ENCODE data around the gene SUDS3.

SUDS3 gene

GRCh38 chr12:118417942-118418341 is 41.6 kb downstream of the SUDS3 start:
- peaks cover 3% of the 10 kb centered on the region for H3K4me1 Mint-ChIP-seq
- no peaks in the 10 kb centered on the region for H3K9me3 Mint-ChIP-seq
- no peak for DNase-seq (ENCODE audit: low spot score in 2 of 2)
- ATAC-seq (replicated peaks; ENCODE audit: extremely low read depth, poor library complexity, severe bottlenecking): no peak
- no peaks in the 10 kb centered on the region for H3K27me3 Mint-ChIP-seq
- peaks cover 36% of the 10 kb centered on the region for H3K36me3 Mint-ChIP-seq (ENCODE audit: insufficient read depth)
- no peak overlapping the region for H3K4me3 Mint-ChIP-seq
- no peak overlapping the region for H3K27ac Mint-ChIP-seq (ENCODE audit: low read depth)

DNA sequence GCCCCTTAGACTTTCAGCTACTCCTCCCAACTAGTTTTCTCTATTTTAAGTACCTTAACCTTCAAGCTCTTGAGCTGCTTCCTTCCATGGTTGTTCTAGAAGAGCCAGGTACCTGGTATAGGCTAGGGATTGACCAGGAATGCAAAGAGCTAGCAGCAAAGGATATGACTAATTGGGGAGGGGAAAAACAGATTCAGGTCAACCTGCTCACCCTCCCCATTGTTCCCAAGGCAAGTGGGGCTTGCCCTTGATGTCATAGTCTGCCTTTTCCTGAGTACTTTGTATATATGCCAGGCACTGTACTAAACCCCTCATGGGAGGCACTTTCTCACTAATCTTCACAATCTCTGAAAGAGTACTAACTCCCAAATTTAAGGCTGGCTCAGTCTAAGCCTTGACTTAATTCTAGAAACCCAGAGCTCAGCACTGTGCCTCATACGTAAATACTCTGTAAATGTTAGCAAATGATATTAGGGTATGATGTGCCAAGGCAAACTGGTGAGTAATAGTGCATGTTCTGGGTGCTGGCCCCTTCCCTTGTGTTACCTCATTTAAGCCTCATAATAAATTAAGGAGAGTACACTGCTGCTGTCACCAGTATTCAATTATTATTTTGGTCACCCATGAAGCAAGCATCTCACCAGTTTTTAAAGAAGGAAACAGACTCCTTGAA is 42.2 kb downstream of the SUDS3 start:
- ATAC-seq (replicated peaks; ENCODE audit: extremely low read depth, poor library complexity, severe bottlenecking) (no peak), DNase-seq (ENCODE audit: low spot score in 2 of 2) (no peak)
- H3K4me3 Mint-ChIP-seq: no peak overlapping the region
- peaks cover 5% of the 10 kb centered on the region for H3K4me1 Mint-ChIP-seq
- H3K27ac Mint-ChIP-seq (ENCODE audit: low read depth): no peak overlapping the region
- peaks cover 30% of the 10 kb centered on the region for H3K36me3 Mint-ChIP-seq (ENCODE audit: insufficient read depth)
- no peaks in the 10 kb centered on the region for H3K9me3 Mint-ChIP-seq
- H3K27me3 Mint-ChIP-seq: no peaks in the 10 kb centered on the region

GRCh38 chr12:118420673-118421072 is 44.3 kb downstream of the SUDS3 start:
- ATAC-seq (replicated peaks; ENCODE audit: extremely low read depth, poor library complexity, severe bottlenecking): no peak
- Mint-ChIP-seq H3K4me3 (no peak overlapping the region), H3K9me3 (no peaks in the 10 kb centered on the region), H3K27ac (ENCODE audit: low read depth) (no peak overlapping the region), H3K27me3 (no peaks in the 10 kb centered on the region), H3K36me3 (ENCODE audit: insufficient read depth) (peaks cover 11% of the 10 kb centered on the region), H3K4me1 (peaks cover 12% of the 10 kb centered on the region)
- no peak for DNase-seq (ENCODE audit: low spot score in 2 of 2)

- ATAC-seq (replicated peaks; ENCODE audit: extremely low read depth, poor library complexity, severe bottlenecking): no peak
- H3K27ac Mint-ChIP-seq (ENCODE audit: low read depth): no peak overlapping the region
- no peaks in the 10 kb centered on the region for H3K27me3 Mint-ChIP-seq
- peaks cover 8% of the 10 kb centered on the region for H3K36me3 Mint-ChIP-seq (ENCODE audit: insufficient read depth)
- H3K4me3 Mint-ChIP-seq: no peak overlapping the region
- H3K4me1 Mint-ChIP-seq: peaks cover 12% of the 10 kb centered on the region
- H3K9me3 Mint-ChIP-seq: no peaks in the 10 kb centered on the region
- DNase-seq (ENCODE audit: low spot score in 2 of 2): no peak
These were observed 48.5 kb downstream of the SUDS3 start for GRCh38 chr12:118424884-118425283.

DNA sequence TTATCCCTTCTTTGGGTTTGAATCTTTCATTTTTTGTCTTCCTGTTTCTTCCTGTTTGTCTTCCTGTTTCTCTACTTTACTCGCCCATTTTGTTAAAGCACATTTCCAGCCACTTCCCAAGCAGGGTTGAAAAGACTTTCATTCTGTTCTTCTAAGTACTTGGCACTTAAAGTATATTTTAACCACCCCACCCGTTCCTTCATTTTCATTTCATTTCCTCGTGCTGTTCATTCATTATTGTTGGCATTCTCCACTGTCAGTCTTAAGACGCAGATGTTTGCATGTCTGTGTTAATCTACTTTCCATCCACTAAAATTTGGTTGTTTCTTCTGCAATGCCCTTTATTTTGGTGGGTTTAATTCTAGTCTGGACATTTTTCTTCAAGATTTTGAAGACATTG is 49.0 kb downstream of the SUDS3 start:
- H3K9me3 Mint-ChIP-seq: no peaks in the 10 kb centered on the region
- DNase-seq (ENCODE audit: low spot score in 2 of 2) (no peak), ATAC-seq (replicated peaks; ENCODE audit: extremely low read depth, poor library complexity, severe bottlenecking) (no peak)
- no peak overlapping the region for H3K4me3 Mint-ChIP-seq
- no peak overlapping the region for H3K27ac Mint-ChIP-seq (ENCODE audit: low read depth)
- peaks cover 8% of the 10 kb centered on the region for H3K36me3 Mint-ChIP-seq (ENCODE audit: insufficient read depth)
- H3K27me3 Mint-ChIP-seq: no peaks in the 10 kb centered on the region
- H3K4me1 Mint-ChIP-seq: peaks cover 12% of the 10 kb centered on the region

DNA sequence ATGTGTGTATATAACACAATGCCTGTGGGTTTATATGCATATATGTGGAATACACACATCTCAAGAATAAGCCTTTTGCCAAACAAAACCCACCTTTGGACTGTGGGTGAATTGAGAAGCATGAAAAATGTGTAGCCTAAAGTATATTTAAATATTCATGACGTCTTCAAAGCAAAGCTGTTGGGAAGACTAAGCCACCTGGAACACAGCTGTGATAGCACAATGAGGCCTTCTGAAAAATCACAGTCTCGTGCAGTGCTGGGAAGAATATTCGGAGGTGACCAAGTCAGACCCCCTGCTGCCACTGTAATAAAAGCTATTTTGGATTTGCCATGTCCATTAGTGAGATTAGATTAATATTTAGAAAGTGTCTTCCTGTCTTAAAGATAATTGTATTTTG is 51.5 kb downstream of the SUDS3 start:
- Mint-ChIP-seq H3K4me3 (no peak overlapping the region), H3K36me3 (ENCODE audit: insufficient read depth) (peaks cover 8% of the 10 kb centered on the region), H3K4me1 (peaks cover 11% of the 10 kb centered on the region), H3K27me3 (no peaks in the 10 kb centered on the region), H3K9me3 (no peaks in the 10 kb centered on the region), H3K27ac (ENCODE audit: low read depth) (no peak overlapping the region)
- no peak for ATAC-seq (replicated peaks; ENCODE audit: extremely low read depth, poor library complexity, severe bottlenecking)
- no peak for DNase-seq (ENCODE audit: low spot score in 2 of 2)

GRCh38 chr12:118428643-118429042 is 52.3 kb downstream of the SUDS3 start:
- Mint-ChIP-seq H3K4me1 (peaks cover 7% of the 10 kb centered on the region), H3K27me3 (no peaks in the 10 kb centered on the region), H3K36me3 (ENCODE audit: insufficient read depth) (peaks cover 8% of the 10 kb centered on the region), H3K9me3 (no peaks in the 10 kb centered on the region), H3K27ac (ENCODE audit: low read depth) (no peak overlapping the region), H3K4me3 (no peak overlapping the region)
- ATAC-seq (replicated peaks; ENCODE audit: extremely low read depth, poor library complexity, severe bottlenecking): no peak
- DNase-seq (ENCODE audit: low spot score in 2 of 2): no peak

DNA sequence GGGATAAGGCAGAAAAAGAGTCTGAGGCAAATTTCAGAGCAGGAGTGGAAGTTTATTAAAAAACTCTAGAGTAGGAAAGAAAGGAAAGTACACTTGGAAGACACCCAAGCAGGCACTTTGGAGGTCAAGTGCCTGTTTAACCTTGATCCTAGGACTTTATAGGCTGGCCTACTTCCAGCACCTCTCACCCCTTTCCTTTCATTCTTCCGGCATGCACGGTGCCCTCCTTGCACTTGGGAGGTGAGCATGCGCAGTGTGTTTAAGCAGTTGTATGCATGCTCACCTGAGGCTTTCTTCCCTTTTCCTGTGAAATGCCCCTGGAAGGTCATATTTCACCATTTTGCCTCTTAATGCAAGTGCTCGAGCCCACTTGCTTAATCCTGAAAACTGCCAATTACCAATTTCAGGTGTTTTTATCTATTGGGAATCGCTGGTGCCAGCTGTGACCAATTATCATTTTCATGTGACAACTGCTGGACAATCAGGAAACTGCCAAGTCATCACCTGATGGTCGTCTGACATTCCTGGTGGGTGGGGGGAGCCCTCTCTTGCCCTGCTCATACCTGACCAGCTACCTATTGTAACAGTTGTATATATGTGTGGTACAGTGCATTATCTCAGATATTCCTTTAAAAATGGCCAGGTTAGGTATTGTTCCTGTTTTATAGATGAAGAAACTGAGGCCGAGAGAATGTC is 53.5 kb downstream of the SUDS3 start:
- DNase-seq (ENCODE audit: low spot score in 2 of 2): no peak
- Mint-ChIP-seq H3K27ac (ENCODE audit: low read depth) (no peak overlapping the region), H3K9me3 (no peaks in the 10 kb centered on the region), H3K4me3 (no peak overlapping the region), H3K36me3 (ENCODE audit: insufficient read depth) (peaks cover 8% of the 10 kb centered on the region), H3K4me1 (peaks cover 7% of the 10 kb centered on the region), H3K27me3 (no peaks in the 10 kb centered on the region)
- no peak for ATAC-seq (replicated peaks; ENCODE audit: extremely low read depth, poor library complexity, severe bottlenecking)

GRCh38 chr12:118430516-118430915 is 54.2 kb downstream of the SUDS3 start:
- ATAC-seq (replicated peaks; ENCODE audit: extremely low read depth, poor library complexity, severe bottlenecking): no peak
- Mint-ChIP-seq H3K27ac (ENCODE audit: low read depth) (no peak overlapping the region), H3K36me3 (ENCODE audit: insufficient read depth) (peaks cover 8% of the 10 kb centered on the region), H3K4me1 (peaks cover 1% of the 10 kb centered on the region), H3K4me3 (no peak overlapping the region), H3K9me3 (no peaks in the 10 kb centered on the region), H3K27me3 (no peaks in the 10 kb centered on the region)
- DNase-seq (ENCODE audit: low spot score in 2 of 2): no peak

- Mint-ChIP-seq H3K27ac (ENCODE audit: low read depth) (no peak overlapping the region), H3K27me3 (peaks cover 20% of the 10 kb centered on the region), H3K36me3 (ENCODE audit: insufficient read depth) (peaks cover 6% of the 10 kb centered on the region), H3K4me1 (no peaks in the 10 kb centered on the region), H3K9me3 (no peaks in the 10 kb centered on the region), H3K4me3 (no peak overlapping the region)
- ATAC-seq (replicated peaks; ENCODE audit: extremely low read depth, poor library complexity, severe bottlenecking) (no peak), DNase-seq (ENCODE audit: low spot score in 2 of 2) (no peak)
These were observed 56.6 kb downstream of the SUDS3 start for GRCh38 chr12:118432812-118433545.

DNA sequence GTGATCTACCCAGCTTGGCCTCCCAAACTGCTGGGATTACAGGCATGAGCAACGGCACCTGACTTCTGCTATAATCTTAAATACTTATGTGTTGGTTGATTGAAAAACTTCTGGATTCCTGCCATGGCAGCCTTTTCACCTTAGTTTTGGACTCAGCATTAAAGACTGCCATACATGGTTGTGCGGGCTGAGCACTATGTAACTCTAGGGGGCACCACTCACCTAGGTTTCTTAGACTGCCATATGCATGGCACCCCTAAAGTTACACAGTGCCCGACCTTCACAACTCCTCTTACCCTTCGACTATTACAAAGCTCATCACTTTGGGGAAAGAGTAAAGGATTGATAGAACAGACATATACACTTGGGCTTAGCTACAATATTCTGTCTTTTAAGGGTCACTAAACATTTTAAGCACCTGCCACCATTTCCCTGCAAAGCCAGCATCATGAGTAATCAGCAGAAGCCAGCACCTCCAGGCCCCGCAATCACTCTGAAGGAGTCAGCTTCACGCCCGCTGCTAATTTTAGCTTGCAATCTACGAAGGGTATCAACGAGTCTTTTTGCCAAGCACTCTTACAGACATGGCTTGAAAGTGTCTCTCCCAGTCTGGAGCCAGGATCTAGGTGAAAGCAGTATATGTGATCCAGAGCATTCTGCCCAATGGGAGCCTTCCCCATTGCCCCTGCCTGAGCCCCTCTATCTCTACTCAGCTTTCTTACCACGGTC is 59.8 kb downstream of the SUDS3 start:
- DNase-seq (ENCODE audit: low spot score in 2 of 2) (no peak), ATAC-seq (replicated peaks; ENCODE audit: extremely low read depth, poor library complexity, severe bottlenecking) (no peak)
- Mint-ChIP-seq H3K9me3 (no peaks in the 10 kb centered on the region), H3K4me3 (no peak overlapping the region), H3K4me1 (no peaks in the 10 kb centered on the region), H3K27ac (ENCODE audit: low read depth) (no peak overlapping the region), H3K36me3 (ENCODE audit: insufficient read depth) (no peaks in the 10 kb centered on the region), H3K27me3 (peaks cover 46% of the 10 kb centered on the region)

GRCh38 chr12:118436986-118437385 is 60.6 kb downstream of the SUDS3 start:
- Mint-ChIP-seq H3K9me3 (no peaks in the 10 kb centered on the region), H3K36me3 (ENCODE audit: insufficient read depth) (no peaks in the 10 kb centered on the region), H3K27ac (ENCODE audit: low read depth) (no peak overlapping the region), H3K27me3 (peaks cover 54% of the 10 kb centered on the region), H3K4me3 (no peak overlapping the region), H3K4me1 (no peaks in the 10 kb centered on the region)
- no peak for ATAC-seq (replicated peaks; ENCODE audit: extremely low read depth, poor library complexity, severe bottlenecking)
- no peak for DNase-seq (ENCODE audit: low spot score in 2 of 2)
